Right lobe of liver (tissue), 4 donors: ENCODE measurements around the gene RERE.

Source experiments
- CTCF ChIP-seq, 4 donors: fragments of 200-600 bp in 3 of 4; fragments of 450-650 bp in 1 of 4; IDR thresholded peaks; one replicate each; pipeline versions ENCODE4 v1.5.1 to v1.8.0; 2016 to 2022; ENCODE audit warnings: antibody characterized with exemption in 4 of 4, mild to moderate bottlenecking in 2 of 4
- POLR2A ChIP-seq: fragments of 450-650 bp; IDR thresholded peaks from one replicate; pipeline ENCODE4 v1.6.1; 2017; ENCODE audit warnings: antibody characterized with exemption, mild to moderate bottlenecking
- donor health status: DM: no; HTN: no; CAD: no.
- donor health status: DM: no; HTN: no; CAD: no.
- donor health status: DM: no; HTN: yes; CAD: no.

GRCh38 chr1:8332806-8333205, 484.6 kb downstream of the RERE start:
- no peak for TF ChIP-seq CTCF (IDR thresholded peaks at IDR 0.05)
- TF ChIP-seq POLR2A = no peak
